Measurements from ENCODE around the gene PRSS50.

GRCh38 chr3:46713050-46713897, 4.4 kb downstream of the PRSS50 start:
- TF ChIP-seq CTCF (IDR thresholded peaks at IDR 0.05) (no peak), EP300 (IDR thresholded peaks at IDR 0.05) (no peak), POLR2A (IDR thresholded peaks at IDR 0.05) (no peak), POLR2AphosphoS5 (IDR thresholded peaks at IDR 0.05) (no peak)

Measured in sigmoid colon (tissue), 4 donors.